ENCODE results near the gene NMT1. TPM values are rescaled to one million over a fixed set of nuclear protein-coding genes. Genes with fewer than 3 reads are reported as not detected.

Gene NMT1
- total RNA-seq (2014; rRNA removed; shearing (Covaris generic)) (80.9 and 95.6 TPM in 2 replicates), polyA plus RNA-seq (2016; fragmentation: Nextera tagmentation; extraction: Ambion mirVana) (298 and 327 TPM in 2 replicates)
- long read RNA-seq, full-length matches to known transcripts, result 6 of 12 reads
- long read RNA-seq, partial matches to known transcripts, result 0 of 12 reads
- long read RNA-seq, other reads (novel, unspliced or antisense), result 6 of 12 reads

DNA sequence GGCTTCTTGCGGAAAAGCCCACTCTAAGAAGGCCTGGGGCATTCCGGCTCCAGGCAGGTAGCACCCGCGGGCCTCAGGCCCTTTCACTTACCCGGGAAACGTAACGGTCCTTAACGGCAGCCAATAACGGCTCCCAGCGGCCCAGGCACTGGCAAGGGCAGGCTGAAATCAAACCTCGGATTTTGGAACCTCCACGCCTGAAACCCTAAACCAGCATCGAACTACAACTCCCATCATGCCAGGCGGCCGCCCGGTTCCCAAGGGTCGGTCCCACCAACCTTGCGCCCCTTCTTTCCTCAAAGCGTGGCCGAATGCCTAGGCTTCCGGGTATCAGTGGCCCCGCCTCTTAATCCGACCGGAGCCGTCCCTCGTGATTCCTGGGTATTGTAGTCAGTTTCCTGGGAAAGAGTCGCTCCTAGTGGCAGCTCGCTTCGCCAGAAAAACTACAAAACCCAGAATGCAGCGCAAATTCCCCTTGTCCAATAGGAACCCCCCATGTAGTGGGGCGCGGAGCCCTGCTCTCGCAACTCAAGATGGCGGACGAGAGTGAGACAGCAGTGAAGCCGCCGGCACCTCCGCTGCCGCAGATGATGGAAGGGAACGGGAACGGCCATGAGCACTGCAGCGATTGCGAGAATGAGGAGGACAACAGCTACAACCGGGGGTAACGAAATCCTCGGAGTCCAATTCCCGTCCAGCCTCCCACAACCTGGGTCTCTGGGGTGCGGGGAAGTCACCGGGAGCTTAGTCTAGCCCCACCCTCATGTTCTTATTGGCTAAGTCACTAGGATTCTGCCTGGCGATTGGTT lies at the start of gene NMT1:
NMT1 (plus strand) TSS at position 521 of the 809 bp plus-strand sequence; CDS start at position 534, 13 bp downstream.
- peaks cover 57% of the 10 kb centered on the region for H3K79me2 ChIP-seq (replicated peaks; ENCODE audit: insufficient read depth)
- peak; percentile 94 for ATAC-seq
- peak within 1 kb of the TSS; percentile 88 for H3K4me2 ChIP-seq
- H3K27ac ChIP-seq (ENCODE audit: low read depth), result peak within 1 kb of the TSS; percentile 76; the same call in 1 of the 2 replicates
- peaks cover 7% of the 10 kb centered on the region; the same call in 2 of the 3 replicates for H3K36me3 Mint-ChIP-seq (ENCODE audit: low read depth)
- H3K4me3 Mint-ChIP-seq, result peak within 1 kb of the TSS; percentile 96
- DNase-seq (ENCODE audit: low spot score), result peak; percentile 100
- H3F3A ChIP-seq (replicated peaks; ENCODE audit: low read depth), result peaks cover 12% of the 10 kb centered on the region; the same call in 1 of the 2 replicates
- H3K36me3 ChIP-seq (ENCODE audit: insufficient read depth), result peaks cover 4% of the 10 kb centered on the region; the same call in 1 of the 2 replicates
- H3K9me3 Mint-ChIP-seq, result no peaks in the 10 kb centered on the region
- peak within 1 kb of the TSS; percentile 75 for H3K4me3 ChIP-seq
- no peaks in the 10 kb centered on the region for H3K9me2 ChIP-seq (ENCODE audit: insufficient read depth)
- peak within 1 kb of the TSS; percentile 53 for H2AFZ ChIP-seq
- TF ChIP-seq JUNB (IDR thresholded peaks at IDR 0.05; ENCODE audit: unreplicated experiment), result no peak
- no peak for TF ChIP-seq ZNF331 (CRISPR knock-in tag; IDR thresholded peaks at IDR 0.05; ENCODE audit: low read depth)
- TF ChIP-seq CREB1 (CRISPR knock-in tag; IDR thresholded peaks at IDR 0.05; ENCODE audit: low read depth), result peak; percentile 53; the same call in 1 of the 2 replicates
- TF ChIP-seq, protein P1, sequence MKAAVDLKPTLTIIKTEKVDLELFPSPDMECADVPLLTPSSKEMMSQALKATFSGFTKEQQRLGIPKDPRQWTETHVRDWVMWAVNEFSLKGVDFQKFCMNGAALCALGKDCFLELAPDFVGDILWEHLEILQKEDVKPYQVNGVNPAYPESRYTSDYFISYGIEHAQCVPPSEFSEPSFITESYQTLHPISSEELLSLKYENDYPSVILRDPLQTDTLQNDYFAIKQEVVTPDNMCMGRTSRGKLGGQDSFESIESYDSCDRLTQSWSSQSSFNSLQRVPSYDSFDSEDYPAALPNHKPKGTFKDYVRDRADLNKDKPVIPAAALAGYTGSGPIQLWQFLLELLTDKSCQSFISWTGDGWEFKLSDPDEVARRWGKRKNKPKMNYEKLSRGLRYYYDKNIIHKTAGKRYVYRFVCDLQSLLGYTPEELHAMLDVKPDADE (IDR thresholded peaks at IDR 0.05), result peak; percentile 96
- TF ChIP-seq, protein P2, sequence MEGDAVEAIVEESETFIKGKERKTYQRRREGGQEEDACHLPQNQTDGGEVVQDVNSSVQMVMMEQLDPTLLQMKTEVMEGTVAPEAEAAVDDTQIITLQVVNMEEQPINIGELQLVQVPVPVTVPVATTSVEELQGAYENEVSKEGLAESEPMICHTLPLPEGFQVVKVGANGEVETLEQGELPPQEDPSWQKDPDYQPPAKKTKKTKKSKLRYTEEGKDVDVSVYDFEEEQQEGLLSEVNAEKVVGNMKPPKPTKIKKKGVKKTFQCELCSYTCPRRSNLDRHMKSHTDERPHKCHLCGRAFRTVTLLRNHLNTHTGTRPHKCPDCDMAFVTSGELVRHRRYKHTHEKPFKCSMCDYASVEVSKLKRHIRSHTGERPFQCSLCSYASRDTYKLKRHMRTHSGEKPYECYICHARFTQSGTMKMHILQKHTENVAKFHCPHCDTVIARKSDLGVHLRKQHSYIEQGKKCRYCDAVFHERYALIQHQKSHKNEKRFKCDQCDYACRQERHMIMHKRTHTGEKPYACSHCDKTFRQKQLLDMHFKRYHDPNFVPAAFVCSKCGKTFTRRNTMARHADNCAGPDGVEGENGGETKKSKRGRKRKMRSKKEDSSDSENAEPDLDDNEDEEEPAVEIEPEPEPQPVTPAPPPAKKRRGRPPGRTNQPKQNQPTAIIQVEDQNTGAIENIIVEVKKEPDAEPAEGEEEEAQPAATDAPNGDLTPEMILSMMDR (conservative IDR thresholded peaks at IDR 0.05; ENCODE audit: low read depth in 2 of 2), result no peak
- no peak for TF ChIP-seq ZNF114 (CRISPR knock-in tag; IDR thresholded peaks at IDR 0.05)
- TF ChIP-seq POLR2AphosphoS5 (IDR thresholded peaks at IDR 0.05; ENCODE audit: low read depth), result peak; percentile 86
- TF ChIP-seq, protein P3, sequence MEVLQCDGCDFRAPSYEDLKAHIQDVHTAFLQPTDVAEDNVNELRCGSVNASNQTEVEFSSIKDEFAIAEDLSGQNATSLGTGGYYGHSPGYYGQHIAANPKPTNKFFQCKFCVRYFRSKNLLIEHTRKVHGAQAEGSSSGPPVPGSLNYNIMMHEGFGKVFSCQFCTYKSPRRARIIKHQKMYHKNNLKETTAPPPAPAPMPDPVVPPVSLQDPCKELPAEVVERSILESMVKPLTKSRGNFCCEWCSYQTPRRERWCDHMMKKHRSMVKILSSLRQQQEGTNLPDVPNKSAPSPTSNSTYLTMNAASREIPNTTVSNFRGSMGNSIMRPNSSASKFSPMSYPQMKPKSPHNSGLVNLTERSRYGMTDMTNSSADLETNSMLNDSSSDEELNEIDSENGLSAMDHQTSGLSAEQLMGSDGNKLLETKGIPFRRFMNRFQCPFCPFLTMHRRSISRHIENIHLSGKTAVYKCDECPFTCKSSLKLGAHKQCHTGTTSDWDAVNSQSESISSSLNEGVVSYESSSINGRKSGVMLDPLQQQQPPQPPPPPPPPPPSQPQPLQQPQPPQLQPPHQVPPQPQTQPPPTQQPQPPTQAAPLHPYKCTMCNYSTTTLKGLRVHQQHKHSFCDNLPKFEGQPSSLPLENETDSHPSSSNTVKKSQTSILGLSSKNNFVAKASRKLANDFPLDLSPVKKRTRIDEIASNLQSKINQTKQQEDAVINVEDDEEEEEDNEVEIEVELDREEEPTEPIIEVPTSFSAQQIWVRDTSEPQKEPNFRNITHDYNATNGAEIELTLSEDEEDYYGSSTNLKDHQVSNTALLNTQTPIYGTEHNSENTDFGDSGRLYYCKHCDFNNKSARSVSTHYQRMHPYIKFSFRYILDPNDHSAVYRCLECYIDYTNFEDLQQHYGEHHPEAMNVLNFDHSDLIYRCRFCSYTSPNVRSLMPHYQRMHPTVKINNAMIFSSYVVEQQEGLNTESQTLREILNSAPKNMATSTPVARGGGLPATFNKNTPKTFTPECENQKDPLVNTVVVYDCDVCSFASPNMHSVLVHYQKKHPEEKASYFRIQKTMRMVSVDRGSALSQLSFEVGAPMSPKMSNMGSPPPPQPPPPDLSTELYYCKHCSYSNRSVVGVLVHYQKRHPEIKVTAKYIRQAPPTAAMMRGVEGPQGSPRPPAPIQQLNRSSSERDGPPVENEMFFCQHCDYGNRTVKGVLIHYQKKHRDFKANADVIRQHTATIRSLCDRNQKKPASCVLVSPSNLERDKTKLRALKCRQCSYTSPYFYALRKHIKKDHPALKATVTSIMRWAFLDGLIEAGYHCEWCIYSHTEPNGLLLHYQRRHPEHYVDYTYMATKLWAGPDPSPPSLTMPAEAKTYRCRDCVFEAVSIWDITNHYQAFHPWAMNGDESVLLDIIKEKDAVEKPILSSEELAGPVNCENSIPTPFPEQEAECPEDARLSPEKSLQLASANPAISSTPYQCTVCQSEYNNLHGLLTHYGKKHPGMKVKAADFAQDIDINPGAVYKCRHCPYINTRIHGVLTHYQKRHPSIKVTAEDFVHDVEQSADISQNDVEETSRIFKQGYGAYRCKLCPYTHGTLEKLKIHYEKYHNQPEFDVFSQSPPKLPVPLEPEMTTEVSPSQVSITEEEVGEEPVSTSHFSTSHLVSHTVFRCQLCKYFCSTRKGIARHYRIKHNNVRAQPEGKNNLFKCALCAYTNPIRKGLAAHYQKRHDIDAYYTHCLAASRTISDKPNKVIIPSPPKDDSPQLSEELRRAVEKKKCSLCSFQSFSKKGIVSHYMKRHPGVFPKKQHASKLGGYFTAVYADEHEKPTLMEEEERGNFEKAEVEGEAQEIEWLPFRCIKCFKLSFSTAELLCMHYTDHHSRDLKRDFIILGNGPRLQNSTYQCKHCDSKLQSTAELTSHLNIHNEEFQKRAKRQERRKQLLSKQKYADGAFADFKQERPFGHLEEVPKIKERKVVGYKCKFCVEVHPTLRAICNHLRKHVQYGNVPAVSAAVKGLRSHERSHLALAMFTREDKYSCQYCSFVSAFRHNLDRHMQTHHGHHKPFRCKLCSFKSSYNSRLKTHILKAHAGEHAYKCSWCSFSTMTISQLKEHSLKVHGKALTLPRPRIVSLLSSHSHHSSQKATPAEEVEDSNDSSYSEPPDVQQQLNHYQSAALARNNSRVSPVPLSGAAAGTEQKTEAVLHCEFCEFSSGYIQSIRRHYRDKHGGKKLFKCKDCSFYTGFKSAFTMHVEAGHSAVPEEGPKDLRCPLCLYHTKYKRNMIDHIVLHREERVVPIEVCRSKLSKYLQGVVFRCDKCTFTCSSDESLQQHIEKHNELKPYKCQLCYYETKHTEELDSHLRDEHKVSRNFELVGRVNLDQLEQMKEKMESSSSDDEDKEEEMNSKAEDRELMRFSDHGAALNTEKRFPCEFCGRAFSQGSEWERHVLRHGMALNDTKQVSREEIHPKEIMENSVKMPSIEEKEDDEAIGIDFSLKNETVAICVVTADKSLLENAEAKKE (CRISPR knock-in tag; IDR thresholded peaks at IDR 0.05), result no peak
- peaks cover 9% of the 10 kb centered on the region for H3K4me1 ChIP-seq (ENCODE audit: insufficient read depth)
- peak within 1 kb of the TSS; percentile 100 for H3K27ac Mint-ChIP-seq
- H4K20me1 ChIP-seq (replicated peaks; ENCODE audit: insufficient read depth), result peaks cover 17% of the 10 kb centered on the region
- peaks cover 6% of the 10 kb centered on the region; the same call in 2 of the 3 replicates for H3K4me1 Mint-ChIP-seq
- no peaks in the 10 kb centered on the region for H3K27me3 ChIP-seq (ENCODE audit: insufficient read depth)
- peaks cover 5% of the 10 kb centered on the region for H3K27me3 Mint-ChIP-seq (ENCODE audit: insufficient read depth, low read depth, poor library complexity)
